C4-2B (cell line): ENCODE data around the gene PADI3.

Source experiments
- ZFX ChIP-seq: fragments of 450-650 bp; IDR thresholded peaks from 2 replicates; pipeline ENCODE4 v1.6.1; 2017
- TF ChIP-seq, protein P1 (sequence below): fragments of 450-650 bp; conservative IDR thresholded peaks from 2 replicates; pipeline ENCODE4 v1.5.1; 2017; ENCODE audit warnings: mild to moderate bottlenecking

DNA sequence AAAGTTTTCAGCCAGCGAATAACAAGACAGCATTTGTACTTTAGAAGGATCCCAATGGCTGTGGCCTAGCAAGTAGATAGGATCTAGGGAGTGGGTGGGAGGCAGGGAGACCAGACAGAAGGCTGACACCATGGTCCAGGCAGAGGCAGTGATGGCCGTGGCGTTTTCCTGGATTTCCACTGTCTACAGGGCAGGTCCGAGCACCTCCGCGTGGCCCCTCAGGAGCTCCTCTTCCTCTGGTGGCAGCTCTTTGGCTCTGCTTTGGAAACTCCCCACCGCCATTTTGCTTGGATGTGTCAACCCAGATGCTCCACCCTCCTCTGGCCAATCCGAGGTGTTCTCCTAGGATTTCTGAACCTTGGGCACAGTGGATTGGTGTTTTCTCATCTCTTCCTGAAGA, 84.2 kb downstream of the PADI3 start:
- TF ChIP-seq, protein P1, sequence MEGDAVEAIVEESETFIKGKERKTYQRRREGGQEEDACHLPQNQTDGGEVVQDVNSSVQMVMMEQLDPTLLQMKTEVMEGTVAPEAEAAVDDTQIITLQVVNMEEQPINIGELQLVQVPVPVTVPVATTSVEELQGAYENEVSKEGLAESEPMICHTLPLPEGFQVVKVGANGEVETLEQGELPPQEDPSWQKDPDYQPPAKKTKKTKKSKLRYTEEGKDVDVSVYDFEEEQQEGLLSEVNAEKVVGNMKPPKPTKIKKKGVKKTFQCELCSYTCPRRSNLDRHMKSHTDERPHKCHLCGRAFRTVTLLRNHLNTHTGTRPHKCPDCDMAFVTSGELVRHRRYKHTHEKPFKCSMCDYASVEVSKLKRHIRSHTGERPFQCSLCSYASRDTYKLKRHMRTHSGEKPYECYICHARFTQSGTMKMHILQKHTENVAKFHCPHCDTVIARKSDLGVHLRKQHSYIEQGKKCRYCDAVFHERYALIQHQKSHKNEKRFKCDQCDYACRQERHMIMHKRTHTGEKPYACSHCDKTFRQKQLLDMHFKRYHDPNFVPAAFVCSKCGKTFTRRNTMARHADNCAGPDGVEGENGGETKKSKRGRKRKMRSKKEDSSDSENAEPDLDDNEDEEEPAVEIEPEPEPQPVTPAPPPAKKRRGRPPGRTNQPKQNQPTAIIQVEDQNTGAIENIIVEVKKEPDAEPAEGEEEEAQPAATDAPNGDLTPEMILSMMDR = no peak
- no peak for TF ChIP-seq ZFX
